ENCODE results near the gene GP2.

Gene GP2

GRCh38 chr16:20303012-20303411 lies 24.3 kb downstream of the GP2 start:
- no peak for DNase-seq

GRCh38 chr16:20302389-20302788 lies 24.9 kb downstream of the GP2 start:
- DNase-seq = no peak

GRCh38 chr16:20301840-20302239 lies 25.5 kb downstream of the GP2 start:
- DNase-seq = no peak

- DNase-seq = peak; percentile 61
Observed at GRCh38 chr16:20300312-20301097, 26.8 kb downstream of the GP2 start.

- DNase-seq = no peak
Observed at GRCh38 chr16:20298452-20298851, 28.9 kb downstream of the GP2 start.

GRCh38 chr16:20291208-20292206 lies 35.8 kb downstream of the GP2 start:
- no peak for DNase-seq

- no peak for DNase-seq
Observed at GRCh38 chr16:20289571-20289970, 37.7 kb downstream of the GP2 start.

- DNase-seq = no peak
Observed at GRCh38 chr16:20285993-20286499, 41.3 kb downstream of the GP2 start.

GRCh38 chr16:20280259-20280658 lies 47.1 kb downstream of the GP2 start:
- DNase-seq = no peak

- no peak for DNase-seq
Observed at GRCh38 chr16:20271893-20272292, 55.4 kb downstream of the GP2 start.

- no peak for DNase-seq
Observed at GRCh38 chr16:20268409-20268808, 58.9 kb downstream of the GP2 start.

- DNase-seq = no peak
Observed at GRCh38 chr16:20265019-20265418, 62.3 kb downstream of the GP2 start.

GRCh38 chr16:20263138-20263855 lies 64.0 kb downstream of the GP2 start:
- no peak for DNase-seq

GRCh38 chr16:20262248-20262647 lies 65.1 kb downstream of the GP2 start:
- DNase-seq = no peak

- DNase-seq = no peak
Observed at GRCh38 chr16:20260215-20261009, 66.9 kb downstream of the GP2 start.
